Left lung (tissue), 10 donors: ENCODE data around the gene CNTNAP4. TPM values are rescaled to one million over a fixed set of nuclear protein-coding genes. Genes with fewer than 3 reads are reported as not detected.

Experiments
- ATAC-seq: fragments of 200-7000 bp; cut with Tn5 transposase; one replicate; pipeline ENCODE4 v1.9.1; 2020; ENCODE audit warnings: moderate library complexity
- DNase-seq, 4 donors: peaks; one replicate each; pipeline ENCODE4 v3.0.0-alpha.2; 2013 to 2020
- H3K27ac ChIP-seq, 2 donors: fragments of 200-600 bp; sonication (generic) in 1 of 2; one replicate each; pipeline versions ENCODE4 v1.5.0 to v1.8.0; 2020 to 2021
- H3K27me3 ChIP-seq, 2 donors: fragments of 200-600 bp; sonication (generic) in 1 of 2; one replicate each; pipeline versions ENCODE4 v1.5.0 to v1.8.0; 2020 to 2021
- H3K36me3 ChIP-seq, 2 donors: fragments of 200-600 bp; sonication (generic) in 1 of 2; one replicate each; pipeline versions ENCODE4 v1.5.0 to v1.8.0; 2020 to 2021
- H3K4me1 ChIP-seq, 2 donors: fragments of 200-600 bp; one replicate each; pipeline ENCODE4 v1.8.0; 2021
- H3K4me3 ChIP-seq, 2 donors: fragments of 200-600 bp; sonication (generic) in 1 of 2; one replicate each; pipeline versions ENCODE4 v1.5.0 to v1.8.0; 2020 to 2021; ENCODE audit warnings: mild to moderate bottlenecking in 1 of 2
- H3K9me3 ChIP-seq, 2 donors: fragments of 200-600 bp; sonication (generic) in 1 of 2; one replicate each; pipeline versions ENCODE4 v1.5.0 to v1.8.0; 2020 to 2021
- intact Hi-C, 2 donors: fragments of 100-400 bp; cut with DNase I; formaldehyde crosslinking; loops; one replicate each; pipeline versions ENCODE4 v1.11.2 to v1.14.2; 2022
- polyA plus RNA-seq, 6 donors: library from polyadenylated mRNA; unstranded; fragments of 120-200 nt; gene quantifications; one replicate each; pipeline ENCODE4 v1.2.1, GENCODE V29; 2013; ENCODE audit not compliant: insufficient read length in 6 of 6
- total RNA-seq, 2 donors: library from RNA; stranded (reverse); fragmentation: NEBNext Ultra II Directional; extraction: Animal tissue kit (Norgen Biotek cat#: 25700); gene quantifications; one replicate each; pipeline ENCODE4 v1.2.1, GENCODE V29; 2021
- TF ChIP-seq, protein P1 (sequence below), 2 donors: fragments of 200-600 bp; sonication (generic) in 1 of 2; IDR thresholded peaks; one replicate each; pipeline versions ENCODE4 v1.5.0 to v1.8.0; 2021; ENCODE audit warnings: antibody characterized with exemption in 2 of 2
- donor health status: DM: no; HTN: yes; CAD: no.
- donor health status: DM: no; HTN: no; CAD: no.

Gene CNTNAP4
- total and polyA plus RNA-seq, 8 donors: 0.11 to 0.76 (median 0.37) TPM; not detected in 2

DNA sequence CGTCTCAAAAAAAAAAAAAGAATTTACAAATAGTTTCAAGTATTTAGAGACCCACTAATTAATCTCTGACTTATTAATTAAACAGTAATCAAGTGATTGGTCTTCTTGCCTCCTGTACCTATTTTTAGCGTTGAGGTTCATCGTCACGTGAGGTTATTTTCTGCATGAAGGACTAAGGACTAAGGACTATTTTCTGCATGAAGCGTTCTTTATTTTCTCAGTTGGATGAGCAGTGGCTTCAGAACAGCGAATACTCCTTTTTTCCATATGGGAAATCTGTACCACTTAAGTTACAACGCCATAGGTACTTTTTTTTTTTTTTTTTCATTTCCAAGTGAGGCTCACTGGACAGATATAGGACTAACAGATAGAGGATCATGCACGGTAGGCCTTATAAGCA is 224.9 kb downstream of the CNTNAP4 start:
- intact Hi-C loops: no loop called here
- no peak for ATAC-seq

DNA sequence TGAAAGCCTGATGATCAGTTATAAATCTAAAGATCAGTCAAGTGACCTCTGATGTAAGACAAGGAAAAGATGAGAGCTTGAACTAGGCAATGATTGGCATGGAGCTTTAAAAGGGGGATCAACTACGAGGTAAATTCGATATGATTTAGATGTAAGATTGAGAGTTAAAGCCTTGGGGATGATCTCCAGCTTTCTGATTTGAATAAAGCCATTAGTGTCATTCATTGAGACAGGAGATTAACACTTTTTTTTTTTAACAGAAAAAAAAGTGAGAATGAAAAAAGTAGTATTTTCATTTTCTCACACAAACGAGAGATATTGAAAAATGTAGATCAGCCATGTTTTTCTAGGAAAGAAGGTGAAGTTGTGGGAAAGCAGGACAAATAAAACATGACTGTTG is 225.4 kb downstream of the CNTNAP4 start:
- intact Hi-C loops: no loop called here

More for the DNA sequence above, 224.9 kb downstream of the CNTNAP4 start:
- Histone ChIP-seq H3K4me3 (no peak overlapping the region), H3K9me3 (no peaks in the 10 kb centered on the region), H3K36me3 (no peaks in the 10 kb centered on the region), H3K27me3 (no peaks in the 10 kb centered on the region), H3K4me1 (no peaks in the 10 kb centered on the region), H3K27ac (no peak overlapping the region)
- TF ChIP-seq, protein P1, sequence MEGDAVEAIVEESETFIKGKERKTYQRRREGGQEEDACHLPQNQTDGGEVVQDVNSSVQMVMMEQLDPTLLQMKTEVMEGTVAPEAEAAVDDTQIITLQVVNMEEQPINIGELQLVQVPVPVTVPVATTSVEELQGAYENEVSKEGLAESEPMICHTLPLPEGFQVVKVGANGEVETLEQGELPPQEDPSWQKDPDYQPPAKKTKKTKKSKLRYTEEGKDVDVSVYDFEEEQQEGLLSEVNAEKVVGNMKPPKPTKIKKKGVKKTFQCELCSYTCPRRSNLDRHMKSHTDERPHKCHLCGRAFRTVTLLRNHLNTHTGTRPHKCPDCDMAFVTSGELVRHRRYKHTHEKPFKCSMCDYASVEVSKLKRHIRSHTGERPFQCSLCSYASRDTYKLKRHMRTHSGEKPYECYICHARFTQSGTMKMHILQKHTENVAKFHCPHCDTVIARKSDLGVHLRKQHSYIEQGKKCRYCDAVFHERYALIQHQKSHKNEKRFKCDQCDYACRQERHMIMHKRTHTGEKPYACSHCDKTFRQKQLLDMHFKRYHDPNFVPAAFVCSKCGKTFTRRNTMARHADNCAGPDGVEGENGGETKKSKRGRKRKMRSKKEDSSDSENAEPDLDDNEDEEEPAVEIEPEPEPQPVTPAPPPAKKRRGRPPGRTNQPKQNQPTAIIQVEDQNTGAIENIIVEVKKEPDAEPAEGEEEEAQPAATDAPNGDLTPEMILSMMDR (IDR thresholded peaks at IDR 0.05): no peak
- no peak for DNase-seq

DNA sequence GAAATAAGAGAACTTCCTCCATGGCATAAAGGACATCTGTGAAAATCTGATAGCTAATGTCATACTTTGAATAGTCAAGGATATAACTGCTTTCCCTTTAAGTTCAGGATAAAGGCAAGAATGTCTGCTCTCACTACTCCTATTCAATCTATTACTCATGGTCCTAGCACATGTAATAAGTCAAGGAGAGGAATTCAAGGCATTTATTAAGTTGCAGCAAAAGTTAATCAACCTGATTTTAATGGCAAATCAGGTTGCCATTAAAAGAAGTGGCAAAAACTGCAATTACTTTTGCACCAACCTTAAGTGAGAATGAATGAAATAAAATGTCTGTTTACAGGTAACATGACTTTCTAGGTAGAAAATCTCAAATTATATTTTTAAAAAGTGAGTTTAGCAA is 225.9 kb downstream of the CNTNAP4 start:
- DNase-seq (no peak), ATAC-seq (no peak)
- TF ChIP-seq, protein P1 (IDR thresholded peaks at IDR 0.05): no peak
- H3K4me1 ChIP-seq: no peaks in the 10 kb centered on the region
- no peaks in the 10 kb centered on the region for H3K36me3 ChIP-seq
- no peak overlapping the region for H3K4me3 ChIP-seq
- intact Hi-C loops: no loop called here
- H3K9me3 ChIP-seq: no peaks in the 10 kb centered on the region
- no peaks in the 10 kb centered on the region for H3K27me3 ChIP-seq
- H3K27ac ChIP-seq: no peak overlapping the region

More for the DNA sequence above, 225.4 kb downstream of the CNTNAP4 start:
- Histone ChIP-seq H3K36me3 (no peaks in the 10 kb centered on the region), H3K4me3 (no peak overlapping the region), H3K27ac (no peak overlapping the region), H3K9me3 (no peaks in the 10 kb centered on the region), H3K4me1 (no peaks in the 10 kb centered on the region), H3K27me3 (no peaks in the 10 kb centered on the region)
- ATAC-seq: no peak
- no peak for DNase-seq
- TF ChIP-seq, protein P1 (IDR thresholded peaks at IDR 0.05): no peak

DNA sequence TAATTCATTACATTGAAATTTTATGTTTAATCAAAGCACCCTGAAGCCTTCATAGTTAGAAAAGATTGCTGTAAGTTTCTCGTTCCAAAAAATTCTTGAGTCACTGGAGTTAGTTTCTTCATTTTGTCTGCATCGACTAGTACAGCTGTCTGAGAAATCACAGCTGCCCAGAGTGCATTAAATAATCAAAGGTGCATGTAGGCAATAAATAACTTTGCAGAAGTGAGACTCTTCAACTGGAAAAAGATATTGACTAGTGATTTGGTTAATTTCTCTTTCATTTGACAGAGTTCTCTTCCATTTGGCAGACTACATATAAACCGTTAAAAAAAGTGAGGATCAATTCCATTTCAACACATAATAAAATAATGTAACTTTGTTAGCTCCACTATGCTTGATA is 234.0 kb downstream of the CNTNAP4 start:
- Histone ChIP-seq H3K36me3 (no peaks in the 10 kb centered on the region), H3K4me3 (no peak overlapping the region), H3K9me3 (no peaks in the 10 kb centered on the region), H3K27ac (no peak overlapping the region), H3K27me3 (no peaks in the 10 kb centered on the region), H3K4me1 (no peaks in the 10 kb centered on the region)
- DNase-seq: no peak
- no peak for ATAC-seq
- TF ChIP-seq, protein P1 (IDR thresholded peaks at IDR 0.05): no peak
- intact Hi-C loops: no loop called here

DNA sequence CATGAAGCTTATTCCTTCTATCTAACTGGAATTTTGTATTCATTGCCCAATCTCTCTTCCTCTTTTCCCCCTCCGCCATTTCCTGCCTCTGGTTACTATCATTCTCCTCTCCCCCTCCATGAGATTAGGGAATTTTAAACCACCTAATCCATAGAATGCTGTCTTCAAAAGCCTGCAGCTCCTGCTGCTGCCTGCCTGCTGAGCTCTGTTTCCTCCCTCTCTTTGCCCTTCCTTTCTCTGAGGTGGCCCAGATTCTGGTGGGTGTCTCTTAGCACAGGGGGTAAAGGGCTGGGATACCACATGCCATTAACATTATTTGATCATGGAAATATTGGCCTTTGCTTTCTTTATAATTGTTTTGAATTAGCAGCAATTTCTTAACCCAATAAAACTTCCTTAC is 241.6 kb downstream of the CNTNAP4 start:
- Histone ChIP-seq H3K27me3 (no peaks in the 10 kb centered on the region), H3K4me1 (no peaks in the 10 kb centered on the region), H3K9me3 (no peaks in the 10 kb centered on the region), H3K27ac (no peak overlapping the region), H3K36me3 (no peaks in the 10 kb centered on the region), H3K4me3 (no peak overlapping the region)
- intact Hi-C loops: no loop called here
- no peak for ATAC-seq
- TF ChIP-seq, protein P1 (IDR thresholded peaks at IDR 0.05): no peak
- no peak for DNase-seq
